ENCODE measurements around the gene POMC. TPM values are rescaled to one million over a fixed set of nuclear protein-coding genes. Genes with fewer than 3 reads are reported as not detected.
"Not testable (repeated sequence)": the region's sequence is repeated elsewhere in the genome, so short reads cannot be mapped to it uniquely, and the experiment has no call there.

Gene POMC
- total RNA-seq: 1 to 10 TPM; 3.1 to 3.6 TPM
- polyA plus RNA-seq: 1 to 10 TPM; 4.3 to 5.5 TPM

- POLR2A ChIA-PET (ENCODE audit: partially characterized antibody): interaction anchor here (0.5 to 0.9 kb wide), 2 partner anchors 10 to 438 kb away, joined by 3 read pairs; no protein-coding TSS in a partner anchor
- Histone ChIP-seq H3K27ac (ENCODE audit: low read depth, low read length) (no peak within 1 kb of the TSS), H3K36me3 (ENCODE audit: insufficient read depth, low read length) (no peaks in the 10 kb centered on the region), H3K27me3 (ENCODE audit: insufficient read depth, low read length) (peaks cover 20% of the 10 kb centered on the region), H3K9me3 (ENCODE audit: control insufficient read depth in 1 of 2, low read length in 2 of 2) (no peaks in the 10 kb centered on the region), H3K4me1 (ENCODE audit: insufficient read depth, low read length) (peaks cover 13% of the 10 kb centered on the region), H3K4me3 (ENCODE audit: low read length in 2 of 2) (peak within 1 kb of the TSS in 1 of 2 donors; percentile 29)
- Mint-ChIP-seq H3K4me3 (peak within 1 kb of the TSS; percentile 71 to 87 (median 74)), H3K27ac (no peak within 1 kb of the TSS), H3K9me3 (peaks cover 0 to 2% (median 0%) of the 10 kb centered on the region in 8 donors), H3K4me1 (peaks cover 8 to 33% (median 19%) of the 10 kb centered on the region in 4 donors), H3K27me3 (peaks cover 21 to 25% of the 10 kb centered on the region in 2 donors), H3K36me3 (no peaks in the 10 kb centered on the region)
- intact Hi-C loops (cut with micrococcal nuclease): loop anchor here (10.0 kb wide), 1 partner anchor 106 kb away; no protein-coding TSS in a partner anchor
- CTCF ChIA-PET (ENCODE audit: partially characterized antibody): interaction anchor here (4.1 kb wide), 1 partner anchor 28 kb away, joined by 34 read pairs; no protein-coding TSS in a partner anchor
- DNase-seq: peak in 4 of 5 donors; percentile 16 to 36 (median 32)
Observed at GRCh38 chr2:25168256-25169072, at the start of gene POMC. Gene POMC, minus strand, starts transcription at chr2:25168580. Its CDS starts 3,808 bp downstream, at chr2:25164772.

- DNase-seq: no peak
- H3K27ac ChIP-seq (ENCODE audit: low read depth, low read length): no peak overlapping the region
- Mint-ChIP-seq H3K27ac (peak overlapping the region in 1 of 7 donors; percentile 15), H3K36me3 (no peaks in the 10 kb centered on the region), H3K4me1 (peaks cover 2 to 10% (median 5%) of the 10 kb centered on the region in 4 donors), H3K4me3 (peak overlapping the region in 1 of 8 donors; percentile 6), H3K9me3 (peaks cover 0 to 3% (median 0%) of the 10 kb centered on the region in 8 donors), H3K27me3 (no peaks in the 10 kb centered on the region)
- intact Hi-C loops (cut with micrococcal nuclease): no loop called here
- H3K9me3 ChIP-seq (ENCODE audit: control insufficient read depth in 1 of 2, low read length in 2 of 2): no peaks in the 10 kb centered on the region
- no peaks in the 10 kb centered on the region for H3K36me3 ChIP-seq (ENCODE audit: insufficient read depth, low read length)
- ChIA-PET CTCF (ENCODE audit: partially characterized antibody) (interaction anchor here (1.2 kb wide), 1 partner anchor 144 kb away, joined by 3 read pairs; no protein-coding TSS in a partner anchor), POLR2A (ENCODE audit: partially characterized antibody) (interaction anchor here (3.7 kb wide), 1 partner anchor 59 kb away, joined by 22 read pairs; no protein-coding TSS in a partner anchor)
- H3K4me3 ChIP-seq (ENCODE audit: low read length in 2 of 2): no peak overlapping the region
- no peaks in the 10 kb centered on the region for H3K27me3 ChIP-seq (ENCODE audit: insufficient read depth, low read length)
- peaks cover 6% of the 10 kb centered on the region for H3K4me1 ChIP-seq (ENCODE audit: insufficient read depth, low read length)
Observed at GRCh38 chr2:25218100-25218499, 49.7 kb upstream of the POMC start.

- peaks cover 6 to 29% (median 14%) of the 10 kb centered on the region in 4 donors for H3K4me1 Mint-ChIP-seq
- ChIA-PET POLR2A (ENCODE audit: partially characterized antibody) (interaction anchor here (0.5 to 3.7 kb wide), 13 partner anchors 9 to 162 kb away, joined by 3 to 22 read pairs (median 6); no protein-coding TSS in a partner anchor), CTCF (ENCODE audit: partially characterized antibody) (interaction anchor here (0.8 to 1.8 kb wide), 2 partner anchors 19 to 21 kb away, joined by 3 to 4 read pairs; no protein-coding TSS in a partner anchor)
- H3K27me3 Mint-ChIP-seq: no peaks in the 10 kb centered on the region
- Histone ChIP-seq H3K27me3 (ENCODE audit: insufficient read depth, low read length) (no peaks in the 10 kb centered on the region), H3K4me3 (ENCODE audit: low read length in 2 of 2) (peak overlapping the region; percentile 51 to 61), H3K27ac (ENCODE audit: low read depth, low read length) (peak overlapping the region; percentile 55), H3K36me3 (ENCODE audit: insufficient read depth, low read length) (no peaks in the 10 kb centered on the region), H3K4me1 (ENCODE audit: insufficient read depth, low read length) (peaks cover 9% of the 10 kb centered on the region), H3K9me3 (ENCODE audit: control insufficient read depth in 1 of 2, low read length in 2 of 2) (no peaks in the 10 kb centered on the region)
- intact Hi-C loops (cut with micrococcal nuclease): loop anchor here (2.0 kb wide), 1 partner anchor 37 kb away; no protein-coding TSS in a partner anchor
- peaks cover 0 to 2% (median 0%) of the 10 kb centered on the region in 8 donors for H3K9me3 Mint-ChIP-seq
- H3K36me3 Mint-ChIP-seq: no peaks in the 10 kb centered on the region
- DNase-seq: peak; percentile 78 to 87 (median 86)
- peak overlapping the region; percentile 81 to 89 (median 83) for H3K4me3 Mint-ChIP-seq
- peak overlapping the region; percentile 67 to 93 (median 86) for H3K27ac Mint-ChIP-seq
Observed at GRCh38 chr2:25215948-25216679, 47.7 kb upstream of the POMC start.

DNA sequence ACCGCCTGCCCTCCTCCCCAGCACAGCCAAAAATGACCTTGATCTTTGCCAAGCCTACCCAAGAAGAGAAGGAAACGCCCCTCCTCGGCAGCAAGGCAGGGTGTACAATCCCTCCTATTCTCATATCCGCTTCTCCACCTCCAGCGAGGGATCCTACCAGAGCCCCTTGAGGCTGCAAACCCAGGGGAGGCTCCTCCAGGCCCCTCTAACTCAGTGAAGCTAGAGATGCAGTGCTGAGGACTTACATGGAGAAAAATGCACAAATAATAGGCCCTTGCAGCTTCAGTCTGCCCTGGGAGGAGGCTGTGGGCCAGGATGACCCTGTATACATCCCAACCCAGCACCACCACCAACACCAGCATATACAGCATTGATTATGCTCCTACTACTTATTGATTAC lies 46.9 kb upstream of the POMC start:
- peak overlapping the region; percentile 67 to 93 (median 86) for H3K27ac Mint-ChIP-seq
- Histone ChIP-seq H3K36me3 (ENCODE audit: insufficient read depth, low read length) (no peaks in the 10 kb centered on the region), H3K4me3 (ENCODE audit: low read length in 2 of 2) (no peak overlapping the region), H3K27me3 (ENCODE audit: insufficient read depth, low read length) (no peaks in the 10 kb centered on the region), H3K9me3 (ENCODE audit: control insufficient read depth in 1 of 2, low read length in 2 of 2) (no peaks in the 10 kb centered on the region), H3K4me1 (ENCODE audit: insufficient read depth, low read length) (peaks cover 16% of the 10 kb centered on the region), H3K27ac (ENCODE audit: low read depth, low read length) (peak overlapping the region; percentile 55)
- ChIA-PET POLR2A (ENCODE audit: partially characterized antibody) (interaction anchor here (0.5 to 3.7 kb wide), 7 partner anchors 9 to 147 kb away, joined by 3 to 22 read pairs (median 7); no protein-coding TSS in a partner anchor), CTCF (ENCODE audit: partially characterized antibody) (interaction anchor here (0.8 to 1.8 kb wide), 2 partner anchors 18 to 20 kb away, joined by 3 to 4 read pairs; no protein-coding TSS in a partner anchor)
- intact Hi-C loops (cut with micrococcal nuclease): no loop called here
- H3K4me3 Mint-ChIP-seq: peak overlapping the region; percentile 75 to 89 (median 80)
- peaks cover 10 to 38% (median 19%) of the 10 kb centered on the region in 4 donors for H3K4me1 Mint-ChIP-seq
- DNase-seq: peak in 1 of 5 donors; percentile 11
- no peaks in the 10 kb centered on the region for H3K27me3 Mint-ChIP-seq
- no peaks in the 10 kb centered on the region for H3K9me3 Mint-ChIP-seq
- no peaks in the 10 kb centered on the region for H3K36me3 Mint-ChIP-seq

- intact Hi-C loops (cut with micrococcal nuclease): loop anchor here (5.0 kb wide), 2 partner anchors 59 to 241 kb away; partner anchors contain the start of gene DNAJC27
- H3K9me3 ChIP-seq (ENCODE audit: control insufficient read depth in 1 of 2, low read length in 2 of 2): no peaks in the 10 kb centered on the region
- DNase-seq: no peak
- H3K4me1 ChIP-seq (ENCODE audit: insufficient read depth, low read length): peaks cover 24% of the 10 kb centered on the region
- H3K27ac ChIP-seq (ENCODE audit: low read depth, low read length): no peak overlapping the region
- H3K9me3 Mint-ChIP-seq: no peaks in the 10 kb centered on the region
- H3K27me3 Mint-ChIP-seq: no peaks in the 10 kb centered on the region
- no peaks in the 10 kb centered on the region for H3K36me3 ChIP-seq (ENCODE audit: insufficient read depth, low read length)
- H3K4me3 Mint-ChIP-seq: no peak overlapping the region
- ChIA-PET CTCF (ENCODE audit: partially characterized antibody) (interaction anchor here (1.1 kb wide), 1 partner anchor 16 kb away, joined by 6 read pairs; no protein-coding TSS in a partner anchor), POLR2A (ENCODE audit: partially characterized antibody) (no interaction called here)
- no peak overlapping the region for H3K4me3 ChIP-seq (ENCODE audit: low read length in 2 of 2)
- H3K27ac Mint-ChIP-seq: peak overlapping the region in 2 of 7 donors; percentile 5 to 63
- no peaks in the 10 kb centered on the region for H3K36me3 Mint-ChIP-seq
- peaks cover 16 to 48% (median 27%) of the 10 kb centered on the region in 4 donors for H3K4me1 Mint-ChIP-seq
- H3K27me3 ChIP-seq (ENCODE audit: insufficient read depth, low read length): no peaks in the 10 kb centered on the region
Observed at GRCh38 chr2:25213229-25213628, 44.8 kb upstream of the POMC start.

DNA sequence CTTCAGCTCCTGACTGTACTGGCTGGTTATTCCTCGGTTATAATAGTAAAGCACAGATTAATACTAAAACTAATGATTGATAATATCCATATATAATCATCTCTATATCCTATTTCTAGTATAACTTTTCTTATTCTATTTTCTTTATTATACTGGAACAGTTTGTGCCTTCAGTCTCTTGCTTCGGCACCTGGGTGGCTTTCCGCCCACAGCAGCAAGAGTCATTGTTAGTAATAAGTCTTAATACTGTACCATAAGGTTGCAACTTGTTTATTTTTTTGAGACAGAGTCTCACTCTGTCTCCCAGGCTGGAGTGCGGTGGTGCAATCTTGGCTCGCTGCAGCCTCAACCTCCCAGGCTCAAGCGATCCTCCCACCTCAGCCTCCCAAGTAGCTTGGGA lies 42.5 kb upstream of the POMC start:
- H3K4me3 Mint-ChIP-seq: peak overlapping the region in 4 of 8 donors; percentile 64 to 82 (median 66)
- H3K4me3 ChIP-seq (ENCODE audit: low read length in 2 of 2); H3K36me3 Mint-ChIP-seq; H3K9me3 Mint-ChIP-seq; H3K27ac ChIP-seq (ENCODE audit: low read depth, low read length); H3K27me3 ChIP-seq (ENCODE audit: insufficient read depth, low read length); H3K27me3 Mint-ChIP-seq; DNase-seq; H3K36me3 ChIP-seq (ENCODE audit: insufficient read depth, low read length); H3K9me3 ChIP-seq (ENCODE audit: control insufficient read depth in 1 of 2, low read length in 2 of 2); POLR2A ChIA-PET (ENCODE audit: partially characterized antibody): not testable (repeated sequence)
- CTCF ChIA-PET (ENCODE audit: partially characterized antibody): interaction anchor here (0.9 to 1.8 kb wide), 4 partner anchors 14 to 55 kb away, joined by 3 to 5 read pairs (median 3); no protein-coding TSS in a partner anchor
- intact Hi-C loops (cut with micrococcal nuclease): loop anchor here (5.0 kb wide), 2 partner anchors 61 to 239 kb away; partner anchors contain the start of gene DNAJC27
- H3K27ac Mint-ChIP-seq: peak overlapping the region in 5 of 7 donors; percentile 55 to 83 (median 81)
- H3K4me1 Mint-ChIP-seq: peaks cover 17 to 43% (median 28%) of the 10 kb centered on the region in 4 donors
- H3K4me1 ChIP-seq (ENCODE audit: insufficient read depth, low read length): peaks cover 24% of the 10 kb centered on the region
